ENCODE results near the gene MACROD2. TPM values are rescaled to one million over a fixed set of nuclear protein-coding genes. Genes with fewer than 3 reads are reported as not detected.

The MACROD2 gene
- total RNA-seq, 1 experiment from 2014 or later: 1.6 TPM

DNA sequence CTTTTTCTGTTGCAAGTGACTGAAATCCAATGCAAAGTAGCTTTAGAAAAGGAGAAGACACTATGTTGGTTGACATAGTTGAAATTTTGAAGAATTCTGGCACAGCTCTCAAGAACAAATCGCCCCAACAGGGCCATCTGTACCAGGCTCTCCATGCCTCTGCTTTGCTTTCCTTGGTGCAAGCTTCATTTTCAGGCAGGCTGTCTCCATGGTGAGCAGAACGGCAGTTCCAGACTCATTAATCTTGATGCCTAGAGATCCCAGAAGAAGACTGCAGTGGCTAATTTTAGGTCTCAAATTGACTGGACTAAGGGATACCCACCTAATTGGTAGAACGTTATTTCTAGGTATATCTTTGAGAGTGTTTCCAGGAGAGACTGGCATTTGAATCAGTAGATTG, 1292.8 kb downstream of the MACROD2 start:
- Histone ChIP-seq H4K91ac (ENCODE audit: insufficient read length, low read depth, low read length) (no peak overlapping the region), H4K8ac (replicated peaks; ENCODE audit: insufficient read length, low read depth, low read length) (no peak overlapping the region), H3K9ac (ENCODE audit: extremely low read depth, insufficient read length, low read length) (no peak overlapping the region), H3K27me3 (ENCODE audit: insufficient read depth, low read length) (no peaks in the 10 kb centered on the region), H3T11ph (ENCODE audit: low read length) (no peak overlapping the region), H3K9me3 (ENCODE audit: control insufficient read depth, low read depth, low read length) (no peaks in the 10 kb centered on the region), H3K23ac (ENCODE audit: insufficient read length, low read depth, low read length) (no peak overlapping the region), H3K56ac (ENCODE audit: insufficient read length, low read depth, low read length) (no peak overlapping the region), H2BK12ac (ENCODE audit: insufficient read length, low read depth, low read length) (no peak overlapping the region), H4K5ac (ENCODE audit: insufficient read length, low read depth, low read length) (no peak overlapping the region), H3K4me1 (ENCODE audit: insufficient read depth, low read length) (no peaks in the 10 kb centered on the region), H2BK120ac (ENCODE audit: low read depth, low read length, poor library complexity, severe bottlenecking) (no peak overlapping the region), H3K27ac (ENCODE audit: insufficient read length, low read depth, low read length) (no peak overlapping the region), H2BK20ac (ENCODE audit: low read depth, low read length, poor library complexity, severe bottlenecking) (no peak overlapping the region), H2BK5ac (ENCODE audit: insufficient read length, low read length) (no peak overlapping the region), H3K23me2 (ENCODE audit: insufficient read length, low read depth, low read length, poor library complexity, severe bottlenecking) (no peaks in the 10 kb centered on the region), H3K4ac (ENCODE audit: low read depth, low read length) (no peak overlapping the region), H3K4me2 (ENCODE audit: insufficient read depth, insufficient read length, low read length) (no peak overlapping the region), H2AFZ (ENCODE audit: low read length) (no peak overlapping the region), H3K79me1 (ENCODE audit: insufficient read depth, low read depth, low read length, poor library complexity, severe bottlenecking) (no peaks in the 10 kb centered on the region), H3K79me2 (ENCODE audit: insufficient read depth, low read length) (no peaks in the 10 kb centered on the region), H2AK5ac (ENCODE audit: insufficient read length, low read length) (no peak overlapping the region), H3K14ac (ENCODE audit: insufficient read depth, low read length) (no peak overlapping the region), H4K20me1 (ENCODE audit: control insufficient read depth, insufficient read depth, insufficient read length) (no peaks in the 10 kb centered on the region), H3K18ac (ENCODE audit: insufficient read length, low read depth, low read length) (no peak overlapping the region), H2BK15ac (ENCODE audit: low read depth, low read length) (no peak overlapping the region)
- Mint-ChIP-seq H3K4me3 (no peak overlapping the region), H3K9me3 (no peaks in the 10 kb centered on the region; a peak in 1 of 5 replicates), H3K36me3 (ENCODE audit: insufficient read depth in 1 of 3, low read depth in 3 of 3) (no peaks in the 10 kb centered on the region), H3K27ac (no peak overlapping the region), H3K27me3 (ENCODE audit: low read depth) (no peaks in the 10 kb centered on the region), H3K4me1 (peaks cover 7 to 10% of the 10 kb centered on the region in 2 experiments)
- TF ChIP-seq, protein P1, sequence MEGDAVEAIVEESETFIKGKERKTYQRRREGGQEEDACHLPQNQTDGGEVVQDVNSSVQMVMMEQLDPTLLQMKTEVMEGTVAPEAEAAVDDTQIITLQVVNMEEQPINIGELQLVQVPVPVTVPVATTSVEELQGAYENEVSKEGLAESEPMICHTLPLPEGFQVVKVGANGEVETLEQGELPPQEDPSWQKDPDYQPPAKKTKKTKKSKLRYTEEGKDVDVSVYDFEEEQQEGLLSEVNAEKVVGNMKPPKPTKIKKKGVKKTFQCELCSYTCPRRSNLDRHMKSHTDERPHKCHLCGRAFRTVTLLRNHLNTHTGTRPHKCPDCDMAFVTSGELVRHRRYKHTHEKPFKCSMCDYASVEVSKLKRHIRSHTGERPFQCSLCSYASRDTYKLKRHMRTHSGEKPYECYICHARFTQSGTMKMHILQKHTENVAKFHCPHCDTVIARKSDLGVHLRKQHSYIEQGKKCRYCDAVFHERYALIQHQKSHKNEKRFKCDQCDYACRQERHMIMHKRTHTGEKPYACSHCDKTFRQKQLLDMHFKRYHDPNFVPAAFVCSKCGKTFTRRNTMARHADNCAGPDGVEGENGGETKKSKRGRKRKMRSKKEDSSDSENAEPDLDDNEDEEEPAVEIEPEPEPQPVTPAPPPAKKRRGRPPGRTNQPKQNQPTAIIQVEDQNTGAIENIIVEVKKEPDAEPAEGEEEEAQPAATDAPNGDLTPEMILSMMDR (conservative IDR thresholded peaks at IDR 0.05): no peak
- no CpG with 5 or more reads among the region's 3 CpGs for WGBS (ENCODE audit: extremely low coverage, insufficient read length, low lambda C conversion rate)
- no peak for DNase-seq

Measured in H9 (cell line).